ENCODE measurements around the gene KIF3C.

DNA sequence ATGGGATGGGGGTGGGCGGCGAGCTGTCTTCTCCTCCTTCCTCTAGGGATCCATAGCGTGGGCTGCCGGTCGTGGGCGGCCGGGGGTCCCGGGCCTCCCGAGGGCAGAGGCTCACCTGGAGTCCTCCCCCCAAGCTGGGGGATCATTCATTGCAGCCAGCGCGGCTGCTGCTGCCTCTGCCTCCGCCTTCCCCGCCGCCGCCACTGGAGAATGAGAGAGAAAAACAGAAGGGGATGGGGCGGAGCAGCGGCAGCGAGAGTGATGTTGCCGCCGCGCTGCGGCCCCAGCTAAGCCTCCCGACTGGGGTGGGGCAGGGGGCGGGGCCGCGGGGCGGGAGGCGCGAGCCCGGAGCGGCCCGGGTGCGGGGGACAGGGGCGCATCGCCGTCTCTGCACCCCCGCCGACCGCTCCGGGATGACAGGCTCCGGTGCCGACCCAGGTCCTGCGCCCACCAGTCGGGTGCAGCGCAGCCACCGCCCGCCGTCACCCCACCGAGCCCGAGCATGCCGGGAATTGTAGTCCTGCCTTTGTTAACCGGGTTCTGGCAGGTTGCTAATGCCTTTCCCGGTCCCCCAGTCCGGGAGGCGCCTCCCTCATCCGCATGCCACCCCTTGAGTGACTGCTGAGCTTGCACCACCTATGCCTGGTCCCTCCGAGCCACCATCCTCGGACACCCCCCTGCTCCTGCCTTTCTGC, at the start of gene KIF3C:
- TF ChIP-seq CTCF (conservative IDR thresholded peaks at IDR 0.05 in 1 of 2, IDR thresholded peaks at IDR 0.05 in 1 of 2; ENCODE audit: low read depth in 1 of 2, low read length in 2 of 2): no peak
- TF ChIP-seq EZH2 (IDR thresholded peaks at IDR 0.05; ENCODE audit: low read length, missing control alignments): no peak

Measured in fibroblast of lung (primary cell).